ENCODE measurements around the gene JOSD2. TPM values are rescaled to one million over a fixed set of nuclear protein-coding genes. Genes with fewer than 3 reads are reported as not detected.

The JOSD2 gene
- 34.7 TPM for total RNA-seq
- long read RNA-seq, transcript JOSD2-204 (5 exons, 996 nt) = major isoform, 10 of 18 reads
- long read RNA-seq, partial matches to known transcripts = 3 of 18 reads
- long read RNA-seq, other reads (novel, unspliced or antisense) = 1 of 18 reads

DNA sequence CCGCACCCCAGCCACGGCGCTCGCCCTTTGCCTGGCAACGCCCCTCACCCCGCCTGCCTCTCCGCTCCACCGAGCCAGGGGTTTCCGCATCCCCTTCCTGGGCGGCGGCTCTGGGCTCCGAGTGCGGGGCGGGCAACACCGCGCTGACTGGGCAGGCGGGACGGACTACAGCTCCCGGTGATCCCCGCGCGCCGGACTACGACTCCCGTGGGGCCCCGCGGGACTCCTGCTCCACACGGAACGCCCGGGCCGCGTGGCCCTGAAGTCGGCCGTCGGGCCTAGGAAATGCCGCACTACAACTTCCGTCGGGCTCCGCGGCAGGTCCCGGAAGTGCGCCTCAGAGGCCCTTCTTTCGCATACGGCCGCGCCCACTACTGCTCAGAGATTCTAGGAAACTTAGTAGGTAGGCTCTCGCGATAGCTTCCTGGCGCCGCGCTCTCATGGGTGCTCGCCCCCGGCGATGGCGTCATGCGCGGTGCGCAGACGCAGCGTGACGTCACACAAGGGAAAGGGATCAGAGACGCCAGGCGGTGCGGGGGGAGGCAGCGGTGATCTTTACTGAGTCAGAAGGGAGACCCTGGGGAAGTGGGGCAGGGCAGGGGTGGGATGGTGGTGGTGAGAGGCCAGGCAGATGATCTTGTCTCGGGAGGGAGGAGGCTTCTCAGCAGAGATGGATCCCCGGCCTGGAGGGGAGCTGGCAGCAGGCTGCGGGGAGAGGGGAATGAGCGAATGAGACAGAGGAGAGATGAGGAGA is at the start of gene JOSD2:
Gene JOSD2, minus strand, starts transcription at position 123 of the 754 bp plus-strand sequence. CDS start 760 bp downstream, outside the sequence.
- H3K27me3 ChIP-seq = no peaks in the 10 kb centered on the region
- DNase-seq (peak; percentile 99), ATAC-seq (peak; percentile 95)
- H3K27ac ChIP-seq = peak within 1 kb of the TSS; percentile 80
- intact Hi-C loops (cut with DNase I) = no loop called here
- H3K4me3 ChIP-seq = peak within 1 kb of the TSS; percentile 84
- no peaks in the 10 kb centered on the region for H3K9me3 ChIP-seq
- H3K4me1 ChIP-seq = peaks cover 9% of the 10 kb centered on the region
- TF ChIP-seq, protein P1, sequence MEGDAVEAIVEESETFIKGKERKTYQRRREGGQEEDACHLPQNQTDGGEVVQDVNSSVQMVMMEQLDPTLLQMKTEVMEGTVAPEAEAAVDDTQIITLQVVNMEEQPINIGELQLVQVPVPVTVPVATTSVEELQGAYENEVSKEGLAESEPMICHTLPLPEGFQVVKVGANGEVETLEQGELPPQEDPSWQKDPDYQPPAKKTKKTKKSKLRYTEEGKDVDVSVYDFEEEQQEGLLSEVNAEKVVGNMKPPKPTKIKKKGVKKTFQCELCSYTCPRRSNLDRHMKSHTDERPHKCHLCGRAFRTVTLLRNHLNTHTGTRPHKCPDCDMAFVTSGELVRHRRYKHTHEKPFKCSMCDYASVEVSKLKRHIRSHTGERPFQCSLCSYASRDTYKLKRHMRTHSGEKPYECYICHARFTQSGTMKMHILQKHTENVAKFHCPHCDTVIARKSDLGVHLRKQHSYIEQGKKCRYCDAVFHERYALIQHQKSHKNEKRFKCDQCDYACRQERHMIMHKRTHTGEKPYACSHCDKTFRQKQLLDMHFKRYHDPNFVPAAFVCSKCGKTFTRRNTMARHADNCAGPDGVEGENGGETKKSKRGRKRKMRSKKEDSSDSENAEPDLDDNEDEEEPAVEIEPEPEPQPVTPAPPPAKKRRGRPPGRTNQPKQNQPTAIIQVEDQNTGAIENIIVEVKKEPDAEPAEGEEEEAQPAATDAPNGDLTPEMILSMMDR (IDR thresholded peaks at IDR 0.05) = no peak
- no peaks in the 10 kb centered on the region for H3K36me3 ChIP-seq

- no peak for ATAC-seq
- H3K4me1 ChIP-seq = peaks cover 6% of the 10 kb centered on the region
- peaks cover 46% of the 10 kb centered on the region for H3K27me3 ChIP-seq
- no peak overlapping the region for H3K27ac ChIP-seq
- no peak overlapping the region for H3K4me3 ChIP-seq
- no peaks in the 10 kb centered on the region for H3K36me3 ChIP-seq
- H3K9me3 ChIP-seq = no peaks in the 10 kb centered on the region
- no peak for DNase-seq
- intact Hi-C loops (cut with DNase I) = no loop called here
- TF ChIP-seq, protein P1 (IDR thresholded peaks at IDR 0.05) = no peak
Observed at GRCh38 chr19:50559636-50560035, 48.6 kb upstream of the JOSD2 start.

DNA sequence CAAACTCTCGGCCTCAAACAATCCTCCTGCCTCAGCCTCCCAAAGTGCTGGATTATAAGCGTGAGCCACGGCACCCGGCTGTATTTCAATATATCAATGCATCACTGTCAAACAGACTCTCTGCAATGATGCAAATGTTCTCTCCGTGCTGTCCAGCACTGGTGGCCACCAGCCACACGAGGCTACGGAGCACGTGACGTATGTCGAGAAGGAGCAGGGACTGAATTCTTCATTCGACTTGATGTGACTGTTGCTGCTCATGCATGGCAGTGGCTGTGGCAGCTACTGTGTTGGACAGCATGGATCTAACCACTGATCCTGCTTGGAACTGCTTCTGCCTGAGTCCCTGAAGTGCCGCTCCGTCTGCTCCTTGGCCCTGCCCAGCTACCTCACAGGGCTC is 47.5 kb upstream of the JOSD2 start:
- H3K4me3 ChIP-seq = no peak overlapping the region
- TF ChIP-seq, protein P1 (IDR thresholded peaks at IDR 0.05) = no peak
- DNase-seq (no peak), ATAC-seq (no peak)
- H3K36me3 ChIP-seq = no peaks in the 10 kb centered on the region
- peaks cover 6% of the 10 kb centered on the region for H3K4me1 ChIP-seq
- no peak overlapping the region for H3K27ac ChIP-seq
- intact Hi-C loops (cut with DNase I) = no loop called here
- no peaks in the 10 kb centered on the region for H3K9me3 ChIP-seq
- peaks cover 38% of the 10 kb centered on the region for H3K27me3 ChIP-seq

GRCh38 chr19:50558039-50558438 is 47.0 kb upstream of the JOSD2 start:
- Histone ChIP-seq H3K36me3 (no peaks in the 10 kb centered on the region), H3K4me1 (peaks cover 6% of the 10 kb centered on the region), H3K4me3 (no peak overlapping the region), H3K9me3 (no peaks in the 10 kb centered on the region), H3K27ac (no peak overlapping the region), H3K27me3 (peaks cover 35% of the 10 kb centered on the region)
- no peak for ATAC-seq
- no peak for DNase-seq
- TF ChIP-seq, protein P1 (IDR thresholded peaks at IDR 0.05) = no peak
- intact Hi-C loops (cut with DNase I) = no loop called here

GRCh38 chr19:50557009-50557613 is 46.1 kb upstream of the JOSD2 start:
- Histone ChIP-seq H3K9me3 (no peaks in the 10 kb centered on the region), H3K27me3 (peaks cover 38% of the 10 kb centered on the region), H3K4me1 (peaks cover 6% of the 10 kb centered on the region), H3K4me3 (no peak overlapping the region), H3K27ac (no peak overlapping the region), H3K36me3 (no peaks in the 10 kb centered on the region)
- DNase-seq = no peak
- no peak for ATAC-seq
- TF ChIP-seq, protein P1 (IDR thresholded peaks at IDR 0.05) = no peak
- intact Hi-C loops (cut with DNase I) = no loop called here
